Activated T-helper 9 cell treated with anti-CD3 and anti-CD28 coated beads, Interleukin-2, amount 50 U/mL, for 16 hours (primary cell): ENCODE results near the gene CEBPB.

ENCODE experiments used
- DNase-seq: peaks from one replicate; pipeline ENCODE4 v3.0.0-alpha.2; 2020; ENCODE audit warnings: low read depth

The CEBPB gene

GRCh38 chr20:50229156-50229607, 38.6 kb downstream of the CEBPB start:
- DNase-seq: no peak

GRCh38 chr20:50230184-50230583, 39.6 kb downstream of the CEBPB start:
- DNase-seq: no peak

GRCh38 chr20:50230871-50231560, 40.4 kb downstream of the CEBPB start:
- no peak for DNase-seq

GRCh38 chr20:50231854-50232253, 41.2 kb downstream of the CEBPB start:
- no peak for DNase-seq

- no peak for DNase-seq
These were observed 42.2 kb downstream of the CEBPB start for GRCh38 chr20:50232651-50233324.

- DNase-seq: no peak
These were observed 42.9 kb downstream of the CEBPB start for GRCh38 chr20:50233325-50234212.

- no peak for DNase-seq
These were observed 43.7 kb downstream of the CEBPB start for GRCh38 chr20:50234288-50234687.

- DNase-seq: no peak
These were observed 46.7 kb downstream of the CEBPB start for GRCh38 chr20:50237349-50237748.

- DNase-seq: no peak
These were observed 47.6 kb downstream of the CEBPB start for GRCh38 chr20:50238081-50238800.

- DNase-seq: no peak
These were observed 49.5 kb downstream of the CEBPB start for GRCh38 chr20:50240092-50240491.

GRCh38 chr20:50242178-50242514, 51.5 kb downstream of the CEBPB start:
- no peak for DNase-seq
